GM18517 (cell line): Measurements from ENCODE around the gene RUNX2.
A peak's percentile ranks its signal among the peaks of the same experiment; 100 is the strongest.

Source experiments
- ATAC-seq: cut with Tn5 transposase; IDR thresholded peaks from one replicate; pipeline ENCODE4 v1.9.1; 2021; ENCODE audit warnings: mild to moderate bottlenecking, moderate library complexity; ENCODE audit not compliant: unreplicated experiment

RUNX2 gene

DNA sequence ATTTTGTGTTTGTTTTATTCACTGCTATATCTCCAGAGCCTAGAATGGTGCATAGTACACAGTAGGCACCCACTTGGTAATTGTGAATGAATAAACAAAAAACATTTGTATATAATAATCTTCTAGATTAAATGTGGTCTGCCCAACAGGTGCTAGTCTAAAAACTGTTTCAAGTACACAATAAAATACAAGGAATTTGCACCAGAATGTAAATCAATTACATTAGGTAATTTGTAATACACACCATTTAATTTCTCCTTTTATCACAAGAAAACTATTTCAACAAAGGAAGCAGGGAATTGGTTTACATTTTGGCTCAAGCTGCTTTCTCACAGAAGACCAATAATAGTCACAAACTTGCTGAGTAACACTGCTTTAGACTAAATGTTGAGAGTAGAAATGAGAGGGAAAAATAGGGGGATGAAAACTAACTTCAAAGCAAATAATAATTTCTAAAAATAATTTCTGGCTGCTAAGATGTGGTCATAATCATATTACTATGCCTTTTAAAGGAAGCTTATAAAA is 22.1 kb downstream of the RUNX2 start:
- no peak for ATAC-seq

- no peak for ATAC-seq
These were observed 22.9 kb downstream of the RUNX2 start for GRCh38 chr6:45351076-45351475.

DNA sequence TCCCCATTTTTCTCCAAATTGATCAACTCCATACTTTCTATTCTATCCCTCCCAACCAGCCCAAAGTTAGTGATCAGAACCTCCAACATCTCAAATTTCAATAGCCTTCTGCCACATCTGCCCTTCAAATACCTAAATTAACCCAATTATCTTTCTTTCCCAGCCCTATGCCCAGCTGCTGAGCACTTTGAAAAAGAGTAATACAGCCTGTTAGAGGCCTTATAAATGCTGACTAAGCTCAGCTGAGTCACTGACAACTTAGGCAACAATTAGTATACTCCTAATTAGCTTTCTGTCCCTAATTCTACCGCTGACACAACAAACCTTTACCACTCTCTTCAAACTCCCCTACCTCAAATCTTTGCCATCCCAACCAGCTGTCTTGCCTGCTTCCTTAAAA is 23.5 kb downstream of the RUNX2 start:
- no peak for ATAC-seq

- no peak for ATAC-seq
These were observed 25.5 kb downstream of the RUNX2 start for GRCh38 chr6:45353654-45354053.

GRCh38 chr6:45364466-45364865 is 36.3 kb downstream of the RUNX2 start:
- no peak for ATAC-seq

DNA sequence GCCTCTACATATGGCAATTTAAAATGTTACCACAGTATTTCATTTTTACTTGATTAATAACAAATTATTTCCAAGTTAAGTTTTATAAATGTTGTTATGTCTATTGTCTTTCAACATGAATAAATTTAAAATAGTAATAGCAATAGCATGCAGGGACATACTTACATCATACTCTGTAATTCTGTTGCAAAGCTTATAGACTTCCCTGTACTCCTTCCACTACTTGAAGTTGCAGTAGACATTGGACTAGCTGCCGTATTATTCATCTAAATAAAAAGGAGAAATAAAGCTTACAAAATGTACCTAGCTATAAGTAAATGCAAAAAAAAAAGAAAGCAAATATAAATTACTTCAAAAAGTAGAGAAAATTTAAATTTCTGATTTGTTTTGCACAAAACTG is 36.9 kb downstream of the RUNX2 start:
- no peak for ATAC-seq

GRCh38 chr6:45366534-45366933 is 38.4 kb downstream of the RUNX2 start:
- ATAC-seq = no peak

DNA sequence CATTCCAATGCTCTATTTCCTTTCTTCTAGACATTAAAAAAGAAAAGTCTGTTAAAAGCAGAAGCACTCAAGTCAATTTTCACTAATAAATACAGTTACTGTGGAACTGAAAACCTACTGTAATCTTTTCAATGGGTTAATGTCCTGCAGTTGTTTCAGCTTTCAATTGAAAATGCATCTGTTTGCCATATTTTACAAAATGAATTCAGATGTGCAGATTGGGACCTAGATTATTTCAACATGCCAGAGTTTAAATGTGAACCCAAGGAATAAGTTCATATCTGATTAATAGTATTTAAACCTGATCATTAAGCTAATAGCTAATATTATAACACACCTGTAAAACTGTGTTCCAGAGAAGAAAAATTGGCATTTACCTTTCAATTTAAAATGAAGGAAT is 39.9 kb downstream of the RUNX2 start:
- ATAC-seq = no peak

DNA sequence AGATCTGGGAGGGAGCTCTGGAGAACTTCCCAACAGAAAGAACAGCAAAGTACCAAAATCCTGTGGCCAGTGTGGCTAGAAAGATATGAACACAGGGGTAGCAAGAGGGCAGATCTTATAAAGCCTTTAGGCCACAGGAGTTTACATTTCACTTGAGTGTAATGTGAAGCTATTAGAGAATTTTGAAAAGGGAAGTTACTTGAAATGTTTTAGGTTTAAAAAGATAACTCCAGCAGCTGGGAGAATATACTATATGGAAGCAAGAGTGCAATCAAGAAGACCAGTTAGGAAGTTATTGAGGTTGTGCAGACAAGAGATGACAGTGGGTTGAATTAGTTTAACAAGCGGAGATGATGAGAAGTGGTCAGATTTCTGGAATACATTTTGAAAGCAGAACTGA is 41.7 kb downstream of the RUNX2 start:
- ATAC-seq = no peak

DNA sequence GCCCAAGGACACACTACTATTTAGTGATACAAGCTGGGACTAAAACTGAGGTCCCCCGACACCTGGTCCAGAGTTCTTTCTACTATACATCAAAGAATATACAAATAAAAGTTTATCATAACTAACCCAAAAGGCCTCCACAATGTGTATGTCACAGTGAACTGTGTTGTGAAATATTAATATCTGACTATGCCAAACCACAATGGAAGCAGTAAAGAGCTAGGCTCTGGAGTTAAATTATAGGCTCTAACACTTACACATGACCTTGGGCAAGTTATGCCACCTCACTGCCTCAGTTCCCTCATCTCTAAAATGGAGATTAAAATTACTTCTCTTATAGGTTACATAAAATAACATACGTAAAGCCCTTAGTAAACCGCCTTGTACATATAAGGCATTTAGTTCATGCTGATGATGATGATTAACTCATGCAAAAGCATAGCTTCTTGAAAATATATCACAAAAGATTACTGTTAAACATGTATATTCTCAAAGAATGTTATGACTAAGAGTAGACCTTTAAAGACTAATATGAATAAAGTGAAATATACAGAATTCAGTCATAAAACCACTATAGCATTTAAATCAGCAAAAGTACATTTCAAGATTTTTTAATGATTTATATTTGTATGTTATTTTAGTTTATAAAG is 43.9 kb downstream of the RUNX2 start:
- ATAC-seq = no peak

- no peak for ATAC-seq
These were observed 47.3 kb downstream of the RUNX2 start for GRCh38 chr6:45375449-45375848.

DNA sequence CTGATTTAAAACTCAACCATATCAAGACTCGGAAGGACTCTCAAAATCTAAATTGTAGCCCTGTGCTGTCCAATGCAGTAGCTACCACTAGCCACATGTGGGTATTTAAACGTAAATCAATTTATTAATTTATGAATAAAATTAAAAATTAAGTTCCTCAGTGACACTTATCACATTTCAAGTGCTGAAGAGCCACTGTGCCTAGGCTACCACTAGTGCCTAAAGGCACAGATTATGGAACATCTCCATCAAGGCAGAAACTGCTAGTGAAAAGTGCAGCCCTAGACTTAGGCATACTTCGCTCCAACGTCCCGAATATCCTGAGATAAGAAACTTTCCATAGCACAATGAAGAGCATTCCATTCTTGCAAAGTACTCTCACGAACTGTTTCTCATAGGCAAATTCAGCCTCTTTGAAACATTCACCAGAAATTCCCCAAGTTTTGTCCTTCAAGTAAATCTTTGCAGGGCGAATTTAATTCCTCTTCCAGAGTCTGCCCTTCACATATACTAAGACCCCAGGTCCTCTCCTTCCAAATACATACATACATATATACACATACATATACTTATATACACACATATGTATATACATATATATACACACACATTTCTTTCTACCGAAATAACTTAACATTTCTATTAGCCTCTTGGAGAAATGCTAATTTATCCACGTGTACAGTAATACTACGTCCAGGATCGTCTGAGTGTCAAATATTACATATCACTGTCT is 48.3 kb downstream of the RUNX2 start:
- ATAC-seq = no peak

DNA sequence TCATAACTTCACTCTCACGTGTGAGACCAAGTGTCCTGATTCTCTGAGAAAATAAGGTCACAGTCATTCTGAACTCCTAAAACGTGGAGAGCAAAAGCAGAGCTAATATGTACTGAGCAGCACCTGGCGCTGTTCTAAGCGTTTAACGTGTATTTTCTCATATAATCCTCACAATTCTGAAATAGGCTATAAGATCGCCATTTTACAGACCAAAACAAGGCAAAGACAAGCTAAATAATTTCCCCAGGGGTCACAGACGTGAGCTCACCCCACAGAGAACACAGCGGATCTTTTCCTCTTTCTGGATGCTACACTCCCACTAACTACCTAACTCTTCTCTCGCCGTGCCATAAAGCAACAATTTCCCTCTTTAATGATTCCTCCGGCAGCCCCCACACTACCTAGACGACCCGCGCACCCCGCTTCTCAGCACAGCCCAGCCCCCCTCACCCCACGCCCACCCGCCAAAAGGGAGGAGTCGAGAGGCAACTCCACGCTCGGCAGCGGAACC is 49.0 kb downstream of the RUNX2 start:
- ATAC-seq = peak; percentile 5

DNA sequence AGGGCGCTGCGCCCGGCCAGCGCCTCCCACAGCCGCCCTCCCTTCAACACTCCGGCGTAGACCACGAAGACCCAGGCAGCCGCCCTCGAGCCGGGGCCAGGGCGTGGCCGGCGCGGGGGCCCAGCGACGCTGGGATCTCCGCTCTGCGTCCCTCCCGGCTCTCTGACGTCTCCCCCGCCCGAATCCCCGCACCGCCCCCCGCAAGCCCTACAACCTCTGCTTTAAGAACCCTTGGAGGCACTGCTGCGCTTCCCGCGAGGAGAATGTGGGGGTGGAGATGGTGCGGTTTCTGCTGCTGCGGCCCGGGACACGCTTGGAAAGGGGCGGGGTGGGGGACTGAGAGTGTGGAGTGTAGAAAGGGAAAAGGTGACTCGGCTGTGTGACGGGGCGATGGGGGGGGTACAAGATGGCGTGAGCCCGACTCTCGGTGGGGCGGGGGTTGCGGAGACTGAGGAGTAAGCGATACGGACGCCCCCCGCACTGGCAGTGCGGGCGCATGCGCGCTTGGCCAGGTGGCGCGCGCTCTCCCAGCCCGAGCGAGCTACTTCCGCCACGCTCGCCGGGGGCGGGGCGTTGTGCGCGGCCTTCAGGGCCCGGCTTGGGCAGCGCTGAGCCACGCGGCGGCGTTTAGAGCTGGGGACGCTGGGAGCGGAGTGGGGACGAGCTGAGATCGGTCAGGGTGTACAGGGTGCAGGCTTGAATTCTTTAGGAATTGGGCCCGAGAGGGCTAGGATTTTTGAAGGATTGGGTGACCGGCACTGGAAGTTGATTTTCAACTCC is 49.6 kb downstream of the RUNX2 start, which contains the start of gene SUPT3H:
Gene SUPT3H, minus strand, starts transcription at position 381 of the 780 bp plus-strand sequence.
- peak; percentile 86 for ATAC-seq

DNA sequence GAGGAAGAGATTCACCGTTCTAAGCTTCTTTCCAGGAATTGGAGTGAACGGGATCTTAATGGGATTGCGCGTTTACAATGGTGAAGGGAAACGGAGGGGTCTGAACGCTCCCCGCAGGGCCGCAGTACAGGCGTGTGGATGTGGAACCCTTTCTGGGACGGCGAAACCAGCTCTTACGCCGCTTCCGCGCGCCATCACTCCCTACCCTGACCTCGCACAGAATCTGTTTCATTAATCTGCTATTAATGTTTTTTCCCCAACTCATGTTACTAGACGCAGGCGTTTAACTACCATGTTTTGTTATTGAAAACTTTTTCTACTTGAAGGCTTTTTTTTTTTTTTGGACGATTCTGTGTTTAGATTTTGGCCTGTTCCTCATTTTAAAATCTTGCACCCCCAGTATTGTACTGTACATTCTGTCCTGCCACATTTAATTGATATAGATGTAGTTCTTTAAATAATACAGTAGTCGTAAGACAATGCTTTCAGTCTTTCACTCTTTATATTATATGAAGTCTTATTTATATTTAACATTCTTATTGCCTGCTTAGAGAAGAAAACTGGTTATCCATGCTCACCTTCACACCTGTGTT is 50.3 kb downstream of the RUNX2 start:
- peak; percentile 26 for ATAC-seq

GRCh38 chr6:45382391-45382790 is 54.3 kb downstream of the RUNX2 start:
- ATAC-seq = no peak

GRCh38 chr6:45386501-45386900 is 58.4 kb downstream of the RUNX2 start:
- no peak for ATAC-seq

- no peak for ATAC-seq
These were observed 59.1 kb downstream of the RUNX2 start for GRCh38 chr6:45387236-45387635.

- ATAC-seq = no peak
These were observed 60.2 kb downstream of the RUNX2 start for GRCh38 chr6:45388328-45388727.

- ATAC-seq = no peak
These were observed 66.5 kb downstream of the RUNX2 start for GRCh38 chr6:45394586-45395095.
